ENCODE measurements around the gene LDLRAD1.

Gene LDLRAD1

DNA sequence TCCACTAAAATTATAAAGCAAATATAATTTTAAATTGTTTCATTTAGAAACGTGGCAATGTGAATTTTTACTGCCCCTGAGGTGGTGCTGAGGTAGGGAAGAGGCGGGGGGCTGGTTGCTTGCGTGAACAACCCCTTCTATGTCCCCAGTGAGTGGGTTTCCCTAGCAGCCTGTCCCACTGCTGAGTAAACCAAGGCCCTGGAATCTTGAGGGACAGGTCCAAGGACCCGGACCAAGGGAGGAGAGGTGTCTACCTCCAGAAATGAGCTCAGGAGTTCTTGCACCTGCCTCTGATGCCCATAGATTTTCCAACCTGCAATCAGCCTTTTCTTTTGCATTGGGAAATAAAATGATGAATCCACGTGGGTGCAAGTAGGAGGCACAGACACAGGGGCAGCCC is 649 bp upstream of the LDLRAD1 start:
- FAIRE-seq = no peak
- TF ChIP-seq POLR2AphosphoS5 (IDR thresholded peaks at IDR 0.05; ENCODE audit: low read depth, low read length) (no peak), TAF1 (IDR thresholded peaks at IDR 0.05; ENCODE audit: low read depth, low read length) (no peak), SPI1 (IDR thresholded peaks at IDR 0.05; ENCODE audit: low read depth, low read length) (no peak), PAX5 (IDR thresholded peaks at IDR 0.05; ENCODE audit: insufficient read depth, low read length, severe bottlenecking) (no peak), POU2F2 (IDR thresholded peaks at IDR 0.05; ENCODE audit: low read depth, low read length) (no peak), POLR2A (IDR thresholded peaks at IDR 0.05; ENCODE audit: low read depth, low read length) (no peak)
- no peak for DNase-seq (ENCODE audit: insufficient read length, low spot score)

DNA sequence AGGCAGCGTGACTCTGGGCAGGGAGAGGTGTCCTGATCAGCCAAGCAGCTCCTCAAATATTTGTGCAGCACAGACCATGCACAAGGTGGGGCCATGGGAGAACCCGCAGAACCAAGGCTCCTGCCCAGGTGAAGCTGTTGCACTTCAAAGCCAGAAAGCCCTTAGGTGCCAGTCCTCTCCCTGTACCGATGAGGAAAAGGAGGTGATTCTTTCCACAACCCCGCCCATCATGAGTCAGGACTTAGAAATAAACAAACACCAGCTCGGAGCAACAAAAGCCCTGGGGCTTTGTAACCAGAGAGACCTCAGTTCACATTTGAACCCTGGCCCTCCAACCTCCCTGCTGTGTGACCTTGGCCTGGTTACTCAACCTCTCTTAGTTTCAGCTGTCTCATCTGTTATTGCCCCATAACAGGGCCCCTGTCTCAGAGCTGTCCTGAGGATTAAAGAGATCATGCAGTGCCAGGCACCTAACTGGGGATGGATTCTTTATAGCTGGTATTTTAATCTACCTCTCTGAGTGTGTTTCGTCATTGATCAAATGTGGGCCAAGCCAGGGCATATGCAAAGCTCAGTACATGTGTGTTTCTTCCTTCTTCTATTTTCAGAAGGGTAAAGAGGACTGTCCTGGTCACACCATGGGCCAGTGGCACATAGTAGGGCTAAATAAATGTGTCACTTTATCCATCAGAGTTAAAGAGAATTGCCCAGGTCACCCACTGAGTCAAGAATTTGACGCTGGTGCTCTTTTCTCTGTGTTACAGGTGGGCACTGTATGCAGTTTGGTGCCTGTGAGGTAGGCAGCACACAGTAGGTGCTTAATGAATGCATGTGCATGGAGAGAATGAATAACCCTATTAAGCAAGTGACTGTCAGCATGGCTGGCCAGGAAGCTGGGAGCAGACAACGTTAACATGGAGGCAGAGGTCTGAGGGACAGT is 1.4 kb downstream of the LDLRAD1 start:
- FAIRE-seq (no peak), DNase-seq (ENCODE audit: insufficient read length, low spot score) (no peak)
- TF ChIP-seq POU2F2 (IDR thresholded peaks at IDR 0.05; ENCODE audit: low read depth, low read length) (no peak), SPI1 (IDR thresholded peaks at IDR 0.05; ENCODE audit: low read depth, low read length) (no peak), PAX5 (IDR thresholded peaks at IDR 0.05; ENCODE audit: insufficient read depth, low read length, severe bottlenecking) (no peak), POLR2AphosphoS5 (IDR thresholded peaks at IDR 0.05; ENCODE audit: low read depth, low read length) (no peak), POLR2A (IDR thresholded peaks at IDR 0.05; ENCODE audit: low read depth, low read length) (no peak), TAF1 (IDR thresholded peaks at IDR 0.05; ENCODE audit: low read depth, low read length) (no peak)

DNA sequence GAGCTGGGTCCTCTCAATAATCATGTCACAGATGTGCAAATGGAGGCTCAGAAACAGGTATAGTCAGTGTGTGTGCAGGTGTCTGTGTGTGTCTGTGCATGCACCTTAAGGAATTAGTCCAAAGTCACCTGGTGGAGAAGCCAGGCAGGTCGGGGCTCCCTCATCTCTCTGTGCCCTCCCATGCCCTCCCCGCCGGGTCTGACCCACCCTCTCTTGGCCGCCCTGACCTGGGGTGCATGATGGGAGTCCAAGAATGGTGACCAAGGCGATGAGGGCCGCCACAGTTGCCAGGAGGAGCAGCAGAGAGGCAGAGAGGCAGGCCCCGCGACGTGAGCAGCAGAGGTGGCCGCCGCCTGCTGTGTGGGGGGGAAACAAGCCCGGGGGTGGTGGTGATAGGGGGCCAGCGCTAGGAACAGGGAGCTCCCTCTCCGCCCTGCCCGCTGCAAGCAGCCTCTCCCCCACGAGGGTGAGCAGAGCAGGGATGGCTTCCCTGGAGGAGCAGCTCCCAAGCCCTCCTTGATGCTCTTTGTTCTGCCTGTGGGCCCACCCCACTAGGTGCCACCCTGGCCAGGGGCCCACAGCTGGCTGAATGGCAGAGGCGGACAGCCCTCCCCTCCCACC is 3.9 kb downstream of the LDLRAD1 start:
- TF ChIP-seq PAX5 (IDR thresholded peaks at IDR 0.05; ENCODE audit: insufficient read depth, low read length, severe bottlenecking) = no peak
- TF ChIP-seq POLR2A (IDR thresholded peaks at IDR 0.05; ENCODE audit: low read depth, low read length) = no peak
- no peak for TF ChIP-seq POU2F2 (IDR thresholded peaks at IDR 0.05; ENCODE audit: low read depth, low read length)
- no peak for TF ChIP-seq TAF1 (IDR thresholded peaks at IDR 0.05; ENCODE audit: low read depth, low read length)
- no peak for TF ChIP-seq SPI1 (IDR thresholded peaks at IDR 0.05; ENCODE audit: low read depth, low read length)
- TF ChIP-seq POLR2AphosphoS5 (IDR thresholded peaks at IDR 0.05; ENCODE audit: low read depth, low read length) = no peak
- FAIRE-seq (no peak), DNase-seq (ENCODE audit: insufficient read length, low spot score) (no peak)

GRCh38 chr1:54013393-54014008 is 4.5 kb downstream of the LDLRAD1 start:
- DNase-seq (ENCODE audit: insufficient read length, low spot score) (no peak), FAIRE-seq (no peak)
- TF ChIP-seq TAF1 (IDR thresholded peaks at IDR 0.05; ENCODE audit: low read depth, low read length) (no peak), POLR2AphosphoS5 (IDR thresholded peaks at IDR 0.05; ENCODE audit: low read depth, low read length) (no peak), POLR2A (IDR thresholded peaks at IDR 0.05; ENCODE audit: low read depth, low read length) (no peak), POU2F2 (IDR thresholded peaks at IDR 0.05; ENCODE audit: low read depth, low read length) (no peak), PAX5 (IDR thresholded peaks at IDR 0.05; ENCODE audit: insufficient read depth, low read length, severe bottlenecking) (no peak), SPI1 (IDR thresholded peaks at IDR 0.05; ENCODE audit: low read depth, low read length) (no peak)

DNA sequence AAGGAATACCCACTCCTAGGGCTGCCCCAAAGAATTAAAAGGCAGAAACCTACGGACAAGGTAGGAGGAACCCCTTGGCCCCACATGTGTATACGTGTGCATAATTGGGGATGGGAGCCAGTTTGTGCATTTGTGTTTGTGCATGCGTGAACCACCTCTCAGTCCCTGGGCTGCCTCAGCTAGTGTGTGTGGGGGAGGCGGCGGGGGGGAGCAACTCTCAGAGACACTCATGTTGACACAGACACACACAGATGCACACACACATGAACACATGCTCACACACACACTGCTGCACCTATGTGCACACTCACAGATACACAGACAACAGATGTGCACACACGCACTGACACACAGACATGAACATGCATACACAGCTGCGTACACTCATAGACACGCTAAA is 5.1 kb downstream of the LDLRAD1 start:
- TF ChIP-seq TAF1 (IDR thresholded peaks at IDR 0.05; ENCODE audit: low read depth, low read length) (no peak), SPI1 (IDR thresholded peaks at IDR 0.05; ENCODE audit: low read depth, low read length) (no peak), PAX5 (IDR thresholded peaks at IDR 0.05; ENCODE audit: insufficient read depth, low read length, severe bottlenecking) (no peak), POU2F2 (IDR thresholded peaks at IDR 0.05; ENCODE audit: low read depth, low read length) (no peak), POLR2A (IDR thresholded peaks at IDR 0.05; ENCODE audit: low read depth, low read length) (no peak), POLR2AphosphoS5 (IDR thresholded peaks at IDR 0.05; ENCODE audit: low read depth, low read length) (no peak)
- DNase-seq (ENCODE audit: insufficient read length, low spot score) (no peak), FAIRE-seq (no peak)

- no peak for DNase-seq (ENCODE audit: insufficient read length, low spot score)
- TF ChIP-seq POLR2AphosphoS5 (IDR thresholded peaks at IDR 0.05; ENCODE audit: low read depth, low read length) (no peak), SPI1 (IDR thresholded peaks at IDR 0.05; ENCODE audit: low read depth, low read length) (no peak), TAF1 (IDR thresholded peaks at IDR 0.05; ENCODE audit: low read depth, low read length) (no peak), PAX5 (IDR thresholded peaks at IDR 0.05; ENCODE audit: insufficient read depth, low read length, severe bottlenecking) (no peak), POU2F2 (IDR thresholded peaks at IDR 0.05; ENCODE audit: low read depth, low read length) (no peak), POLR2A (IDR thresholded peaks at IDR 0.05; ENCODE audit: low read depth, low read length) (no peak)
- FAIRE-seq = no peak
Measured at GRCh38 chr1:54012008-54012325, 6.0 kb downstream of the LDLRAD1 start.

- no peak for TF ChIP-seq PAX5 (IDR thresholded peaks at IDR 0.05; ENCODE audit: insufficient read depth, low read length, severe bottlenecking)
- no peak for TF ChIP-seq SPI1 (IDR thresholded peaks at IDR 0.05; ENCODE audit: low read depth, low read length)
- TF ChIP-seq POLR2AphosphoS5 (IDR thresholded peaks at IDR 0.05; ENCODE audit: low read depth, low read length) = no peak
- no peak for TF ChIP-seq TAF1 (IDR thresholded peaks at IDR 0.05; ENCODE audit: low read depth, low read length)
- TF ChIP-seq POU2F2 (IDR thresholded peaks at IDR 0.05; ENCODE audit: low read depth, low read length) = no peak
- TF ChIP-seq POLR2A (IDR thresholded peaks at IDR 0.05; ENCODE audit: low read depth, low read length) = no peak
- DNase-seq (ENCODE audit: insufficient read length, low spot score) (no peak), FAIRE-seq (no peak)
Measured at GRCh38 chr1:54011316-54012007, 6.5 kb downstream of the LDLRAD1 start.

DNA sequence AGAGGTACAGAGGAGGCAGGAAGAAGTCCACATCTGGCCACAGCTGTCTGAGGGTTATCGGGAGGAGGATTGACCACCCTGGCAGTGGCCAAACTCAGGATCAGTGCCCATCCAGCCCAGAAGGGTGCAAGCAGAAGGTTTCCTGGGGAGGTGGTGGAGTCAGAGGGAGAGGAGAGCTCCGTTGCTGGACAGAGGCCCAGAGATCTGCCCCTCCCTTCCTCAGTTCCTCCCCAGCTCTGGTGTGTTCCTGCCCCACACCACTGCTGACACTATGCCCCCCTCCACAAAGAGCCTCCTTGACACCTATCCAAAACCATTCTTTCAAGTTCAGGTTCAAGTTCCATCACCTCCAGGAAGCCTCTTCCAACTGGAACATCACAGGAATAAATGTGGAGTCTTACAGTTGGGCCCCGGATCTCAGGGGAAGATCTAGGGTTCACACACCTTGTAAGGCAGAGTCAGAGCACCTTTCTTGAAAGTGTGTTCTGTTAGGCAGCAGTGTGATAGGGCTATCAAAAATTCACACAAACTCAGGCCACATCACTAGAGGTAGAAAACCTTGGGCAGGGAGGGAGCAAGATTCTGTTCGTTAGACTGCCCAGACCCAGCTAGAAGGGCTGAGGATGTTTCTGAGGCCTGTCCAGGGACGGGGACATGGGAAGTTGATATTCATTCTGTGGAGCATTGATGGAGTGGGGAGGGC is 7.4 kb downstream of the LDLRAD1 start:
- DNase-seq (ENCODE audit: insufficient read length, low spot score) (no peak), FAIRE-seq (no peak)
- no peak for TF ChIP-seq POLR2A (IDR thresholded peaks at IDR 0.05; ENCODE audit: low read depth, low read length)
- no peak for TF ChIP-seq SPI1 (IDR thresholded peaks at IDR 0.05; ENCODE audit: low read depth, low read length)
- TF ChIP-seq POU2F2 (IDR thresholded peaks at IDR 0.05; ENCODE audit: low read depth, low read length) = no peak
- no peak for TF ChIP-seq PAX5 (IDR thresholded peaks at IDR 0.05; ENCODE audit: insufficient read depth, low read length, severe bottlenecking)
- TF ChIP-seq TAF1 (IDR thresholded peaks at IDR 0.05; ENCODE audit: low read depth, low read length) = no peak
- no peak for TF ChIP-seq POLR2AphosphoS5 (IDR thresholded peaks at IDR 0.05; ENCODE audit: low read depth, low read length)
